SK-N-DZ (cell line): ENCODE data around the gene TPPP.
"Not testable (repeated sequence)": the region's sequence is repeated elsewhere in the genome, so short reads cannot be mapped to it uniquely, and the experiment has no call there.

Source experiments
- DNase-seq: peaks from one replicate; pipeline ENCODE4 v3.0.0-alpha.2; 2015; ENCODE audit warnings: low spot score

TPPP gene

DNA sequence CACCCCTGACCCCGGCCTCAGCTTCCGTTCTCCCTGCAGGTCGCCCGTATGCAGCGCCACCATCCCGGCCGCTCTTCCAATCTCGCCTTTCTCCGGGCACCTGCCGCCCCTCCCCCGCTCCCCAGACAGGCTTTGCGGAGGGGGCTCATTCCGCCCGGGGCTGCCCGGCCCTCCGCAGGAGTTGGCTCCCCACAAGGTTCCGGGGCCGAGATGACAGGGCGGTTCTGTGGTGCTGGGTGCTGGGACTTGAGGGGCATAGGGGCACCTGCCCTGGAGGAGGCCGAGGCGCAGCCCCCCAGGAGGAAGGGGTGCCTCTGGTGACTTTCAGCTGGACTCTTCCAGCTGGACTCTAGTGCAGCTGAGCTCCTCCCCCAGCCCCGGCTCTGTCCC lies 885 bp upstream of the TPPP start:
- not testable (repeated sequence) for DNase-seq

DNA sequence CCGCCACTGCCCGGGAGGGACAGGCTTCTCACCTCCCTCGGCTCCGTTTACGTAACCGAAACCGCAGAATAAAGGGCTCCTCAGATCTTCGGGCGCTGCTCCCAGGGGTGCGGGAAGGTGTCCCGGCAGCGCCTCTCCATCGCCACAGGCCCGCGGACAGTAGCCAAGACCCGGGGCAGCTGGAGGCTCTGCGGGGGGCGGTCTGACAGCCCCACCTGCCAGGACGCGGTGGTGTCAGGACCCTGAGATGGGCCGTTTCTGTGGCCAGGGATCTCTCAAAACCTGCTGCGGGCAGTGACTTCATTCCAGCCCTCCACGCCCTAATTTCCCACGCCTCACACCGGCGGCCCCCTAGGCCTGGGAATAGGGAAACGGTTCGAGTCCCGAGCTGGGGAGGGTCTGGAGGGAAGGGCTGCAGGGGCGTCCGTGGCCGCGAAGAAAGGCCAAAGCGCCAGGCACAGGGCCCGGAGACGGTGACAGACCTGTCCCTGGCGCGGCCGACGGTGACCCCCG lies 567 bp downstream of the TPPP start:
- not testable (repeated sequence) for DNase-seq

- DNase-seq, result no peak
Observed at GRCh38 chr5:691817-692528, 1.2 kb downstream of the TPPP start.

DNA sequence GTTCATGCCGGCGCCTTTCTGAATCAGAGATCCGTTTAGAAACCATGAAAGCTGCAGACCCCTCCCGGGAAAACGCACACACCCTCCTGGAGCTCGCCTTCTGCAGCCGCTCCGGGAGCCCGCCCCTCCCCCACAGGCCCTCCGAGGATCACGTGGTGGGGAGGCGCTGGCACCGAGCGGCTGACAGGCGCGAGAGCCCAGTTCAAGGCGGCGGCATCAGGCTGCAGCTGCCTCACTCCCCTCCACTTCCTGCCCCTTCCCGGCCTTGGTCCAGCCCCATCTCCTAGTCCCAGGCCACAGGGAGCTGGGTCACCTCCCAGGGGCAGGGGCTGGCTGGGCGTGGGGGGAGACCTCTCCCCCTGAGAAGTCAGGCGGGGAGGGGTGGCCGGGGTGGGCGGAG lies 2.1 kb downstream of the TPPP start:
- DNase-seq, result not testable (repeated sequence)

DNA sequence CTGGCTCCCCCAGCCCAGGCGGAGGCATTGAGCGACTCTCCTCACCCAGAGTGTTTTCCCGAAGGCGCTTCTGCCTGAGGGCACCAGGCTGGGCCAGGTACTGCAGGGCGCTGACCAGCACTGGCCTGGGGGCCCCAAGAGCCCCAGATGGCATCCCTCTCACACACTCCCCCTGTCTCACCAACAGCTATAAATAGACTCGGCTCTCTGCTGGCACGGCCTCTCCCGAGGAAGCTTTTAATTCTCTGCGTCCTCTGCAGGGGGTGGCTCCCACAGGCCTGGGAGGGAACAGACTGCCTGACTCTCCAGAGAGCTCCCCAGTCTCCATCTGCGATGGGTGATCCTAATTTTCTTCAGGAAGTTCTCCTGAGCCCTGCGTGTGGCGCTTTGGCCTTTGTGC lies 2.9 kb downstream of the TPPP start:
- not testable (repeated sequence) for DNase-seq

GRCh38 chr5:688348-689010 lies 4.7 kb downstream of the TPPP start:
- DNase-seq, result not testable (repeated sequence)

GRCh38 chr5:686936-687335 lies 6.2 kb downstream of the TPPP start:
- DNase-seq, result not testable (repeated sequence)

DNA sequence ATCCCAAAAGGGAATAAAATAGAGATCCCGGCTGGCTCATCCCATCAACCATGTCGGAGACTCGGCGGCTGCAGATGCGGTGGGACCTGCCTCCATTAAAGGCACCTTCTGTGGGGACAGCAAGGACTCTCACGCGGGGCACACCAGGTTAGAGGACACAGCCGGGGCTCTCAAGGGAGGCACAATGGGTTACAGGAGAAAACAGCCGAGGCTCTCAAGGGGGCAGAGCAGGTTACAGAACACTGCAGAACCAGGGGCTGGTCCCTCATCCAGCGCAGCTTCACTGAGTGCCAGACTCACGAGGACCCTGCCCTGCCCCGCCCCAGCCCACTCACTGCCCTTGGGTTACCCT lies 7.0 kb downstream of the TPPP start:
- not testable (repeated sequence) for DNase-seq

GRCh38 chr5:685262-686171 lies 7.6 kb downstream of the TPPP start:
- DNase-seq, result no peak

DNA sequence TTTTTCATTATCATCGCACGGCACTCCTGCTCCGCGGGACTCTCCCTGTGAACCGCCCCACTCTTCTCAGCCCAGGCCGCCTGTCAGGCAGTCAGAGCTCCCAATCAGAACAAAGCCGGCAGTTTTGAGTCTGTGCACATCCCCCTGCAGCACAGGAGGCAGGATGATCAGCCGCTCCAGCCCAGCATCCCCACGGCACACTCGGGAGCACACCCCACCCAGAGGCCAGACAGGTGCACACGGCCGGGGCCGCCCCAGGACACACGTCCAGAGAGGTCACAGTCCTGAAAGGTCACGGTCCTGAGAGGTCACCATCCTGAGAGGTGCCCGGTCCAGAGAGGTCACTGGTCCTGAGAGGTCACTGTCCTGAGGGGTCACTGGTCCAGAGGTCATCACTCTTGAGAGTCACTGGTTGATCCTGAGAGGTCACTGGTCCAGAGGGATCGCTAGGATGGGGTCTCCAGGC lies 8.4 kb downstream of the TPPP start:
- DNase-seq, result no peak

DNA sequence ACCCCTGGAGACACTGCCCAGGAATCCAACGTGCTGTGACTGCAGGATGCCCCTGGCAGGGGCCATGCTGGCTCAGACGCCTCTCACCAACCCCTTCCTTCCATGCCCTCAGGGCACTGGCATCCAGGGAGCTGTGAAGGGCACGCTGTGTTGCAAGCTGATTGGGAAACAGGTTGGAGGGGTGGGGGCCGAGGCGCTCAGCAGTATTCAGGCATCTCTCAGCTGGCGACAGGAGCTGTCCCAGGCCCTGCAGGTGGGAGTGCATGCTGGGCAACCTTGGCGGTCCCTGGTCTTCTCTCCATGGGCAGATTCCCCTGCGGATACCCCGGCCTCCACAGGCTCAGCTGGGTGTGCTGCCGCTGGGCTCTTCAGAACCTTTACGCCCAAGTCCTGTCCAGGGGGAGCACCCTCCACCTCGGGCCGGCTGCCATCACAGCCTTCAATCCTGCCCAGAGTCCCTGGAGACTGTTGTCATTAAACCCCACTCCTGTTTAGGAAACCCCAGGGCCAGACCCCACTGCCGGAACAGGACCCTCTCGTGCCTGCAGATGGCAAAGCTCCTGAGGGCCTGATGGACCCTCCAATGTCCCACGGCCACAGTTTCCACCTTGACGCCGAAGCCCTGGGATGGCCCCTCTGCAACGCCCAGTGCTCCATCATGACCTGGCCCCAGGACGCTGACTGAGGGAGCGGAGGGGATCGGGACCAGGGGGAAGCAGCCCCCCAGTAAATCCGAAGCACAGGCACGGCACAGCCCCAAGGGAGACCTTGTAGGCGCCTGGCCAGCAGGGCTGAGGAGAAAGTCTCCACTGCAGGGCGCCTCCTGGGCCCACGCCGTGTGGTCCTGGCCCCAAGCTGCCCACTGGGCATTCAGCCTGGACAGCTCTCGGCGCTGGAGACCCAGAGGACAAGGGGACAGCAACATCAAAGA lies 9.3 kb downstream of the TPPP start:
- no peak for DNase-seq

DNA sequence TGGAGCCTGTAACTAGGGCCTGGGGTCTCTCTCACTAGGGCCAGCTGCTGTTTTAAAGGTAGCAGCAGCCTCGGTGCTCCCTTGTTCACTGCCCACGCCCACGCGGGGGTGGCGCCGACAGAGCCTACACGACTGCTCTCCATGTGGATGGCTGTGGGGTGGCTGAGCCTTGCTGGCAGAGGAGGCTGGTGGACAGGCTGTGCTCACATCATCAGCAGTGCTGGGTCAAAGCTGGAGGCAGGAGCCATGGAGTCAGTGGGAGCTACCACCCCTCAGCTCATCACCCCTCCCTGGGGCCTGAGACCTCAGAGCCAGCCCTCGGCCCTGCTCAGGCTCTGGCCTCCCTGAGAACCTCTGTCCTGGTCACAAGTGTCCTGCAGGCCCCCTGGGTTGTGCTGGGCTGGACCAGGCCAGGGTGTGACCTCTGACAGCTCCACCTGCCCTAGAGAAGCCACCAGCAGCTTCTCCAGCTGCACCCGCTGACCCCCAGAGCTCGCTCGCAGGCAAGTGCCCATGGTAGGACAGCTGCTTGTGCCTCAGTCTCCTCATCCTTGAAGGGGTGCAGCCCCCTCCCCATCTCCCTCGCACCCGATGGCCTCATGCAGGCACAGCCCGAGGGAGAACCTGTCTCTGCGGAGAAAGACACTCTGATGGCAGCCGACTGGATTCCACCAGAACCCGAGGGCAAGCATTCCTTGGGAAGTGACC lies 10.3 kb downstream of the TPPP start:
- not testable (repeated sequence) for DNase-seq

- DNase-seq, result peak; percentile 72
Observed at GRCh38 chr5:682216-682615, 10.9 kb downstream of the TPPP start.

DNA sequence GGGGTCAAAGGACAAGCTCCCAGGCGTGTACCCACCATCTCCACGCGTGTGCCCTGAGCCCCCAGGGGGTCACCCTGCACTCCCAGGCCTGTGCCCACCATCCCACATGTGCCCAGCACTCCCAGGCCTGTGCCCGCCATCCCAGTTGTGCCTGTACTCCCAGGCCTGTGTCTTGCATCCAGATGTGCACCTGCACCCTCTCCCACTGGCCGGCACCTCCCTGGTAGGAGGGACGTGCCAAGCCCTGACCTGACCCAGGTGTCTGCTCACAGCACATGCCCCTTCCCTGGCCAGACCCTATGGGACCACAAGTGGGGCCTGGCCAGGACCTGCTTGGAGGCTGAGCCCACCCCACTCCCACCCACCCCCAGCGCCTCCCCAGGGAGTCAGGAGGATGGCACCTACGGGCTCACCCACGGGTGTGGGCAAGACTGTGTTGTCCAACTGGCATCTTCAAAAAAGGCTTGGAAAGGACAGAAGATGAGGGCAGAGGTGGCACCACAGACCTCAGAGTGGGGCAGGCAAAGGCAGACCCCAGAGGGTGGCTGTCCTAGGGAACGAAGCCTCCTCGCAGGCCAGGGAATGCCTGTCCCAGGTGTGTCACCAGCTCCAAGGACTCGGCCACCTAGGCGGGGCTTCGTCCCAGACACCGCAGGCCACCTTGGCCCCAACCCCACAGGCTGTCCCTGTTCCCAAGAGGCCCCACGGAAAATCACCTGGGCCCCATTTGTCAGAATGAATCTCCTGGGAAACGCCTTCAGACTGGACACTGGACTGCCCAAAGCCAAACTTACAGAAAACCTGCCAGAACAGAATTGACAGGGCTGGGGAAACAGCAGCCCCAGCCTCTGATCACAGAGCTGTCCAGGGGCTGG lies 11.6 kb downstream of the TPPP start:
- not testable (repeated sequence) for DNase-seq

DNA sequence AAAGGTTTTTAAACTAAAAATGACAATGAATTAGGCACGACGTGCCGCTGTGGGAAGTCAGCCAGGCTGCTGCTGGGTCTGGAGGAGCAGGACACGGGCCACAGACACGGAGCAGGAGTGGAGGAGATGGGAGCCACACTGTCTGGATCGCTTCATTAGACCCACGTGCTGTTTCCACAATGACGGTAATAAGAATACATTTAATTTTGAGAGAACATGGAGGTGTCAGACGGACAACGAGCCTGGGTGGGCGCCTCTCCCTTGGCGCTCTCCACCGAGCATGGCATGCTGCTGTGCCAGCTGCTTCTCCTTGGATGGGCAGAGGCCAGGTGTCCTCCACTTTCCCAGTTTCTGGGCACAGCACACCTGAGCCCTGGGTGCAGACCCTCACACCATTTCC lies 12.3 kb downstream of the TPPP start:
- not testable (repeated sequence) for DNase-seq

DNA sequence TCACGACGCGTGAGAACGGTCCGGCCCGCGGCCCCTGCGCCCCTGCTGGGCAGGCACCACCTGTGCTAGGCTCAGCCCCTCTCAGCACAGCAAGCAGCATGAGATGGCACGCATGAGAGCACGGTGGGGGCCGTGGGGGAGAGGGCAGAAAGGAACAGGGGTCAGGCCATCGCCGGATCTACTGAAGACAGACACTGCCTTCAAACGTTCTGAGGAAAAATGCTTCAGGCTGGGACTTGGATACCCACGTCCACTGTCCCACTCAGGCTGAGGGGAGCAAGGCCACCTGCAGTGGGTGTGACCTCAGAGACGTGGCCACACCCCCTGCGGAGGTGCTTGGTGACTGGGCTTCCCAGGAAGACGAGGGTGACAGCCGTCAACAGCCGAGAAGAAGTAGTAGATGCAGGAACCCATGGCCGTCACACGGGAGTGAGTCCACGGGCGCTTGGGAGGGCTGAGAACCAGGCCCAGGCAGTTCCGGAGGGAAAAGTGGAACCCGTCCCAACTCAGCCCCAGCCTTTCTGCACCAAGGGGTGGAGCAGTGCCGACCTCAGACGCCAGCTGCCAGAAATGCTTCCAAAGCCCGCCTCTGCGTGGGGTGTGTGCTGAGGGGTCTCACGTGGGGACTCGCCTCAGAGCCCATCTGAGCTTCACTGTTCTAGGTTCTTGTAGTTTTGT lies 12.9 kb downstream of the TPPP start:
- DNase-seq, result not testable (repeated sequence)

DNA sequence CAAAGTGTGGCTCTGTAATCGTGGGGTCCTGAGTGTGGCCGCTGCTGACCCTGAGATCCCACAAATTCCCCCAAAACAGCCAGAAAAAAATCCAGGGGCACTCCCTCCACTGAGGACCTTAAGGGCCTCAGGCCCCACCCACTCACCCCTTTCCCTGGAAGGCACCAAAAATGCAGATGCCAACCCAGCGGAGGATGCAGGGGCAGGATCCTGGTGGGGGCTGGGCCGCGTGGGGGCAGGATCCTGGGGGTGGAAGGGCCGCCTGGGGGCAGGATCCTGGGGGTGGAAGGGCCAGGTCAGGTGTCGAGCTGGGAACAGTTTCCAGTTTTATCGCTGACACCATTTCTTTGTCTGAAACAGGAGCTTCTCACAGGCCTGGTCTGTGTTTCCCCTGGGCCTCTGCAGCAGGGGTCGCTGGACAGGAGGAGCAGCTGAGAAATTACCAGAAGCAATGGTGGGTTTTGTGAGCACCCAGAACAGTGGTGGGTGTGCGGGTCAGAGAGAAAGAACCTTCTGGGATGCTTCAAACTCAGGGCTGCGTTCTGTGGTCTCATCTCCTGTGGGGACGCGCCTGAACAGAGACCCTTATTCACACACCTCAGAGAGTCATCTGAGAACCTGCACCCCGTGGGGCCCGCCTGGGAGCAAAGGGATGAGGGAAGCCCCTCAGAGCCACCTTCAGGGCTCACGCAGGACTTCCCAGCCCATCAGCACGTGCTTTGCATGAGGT lies 13.8 kb downstream of the TPPP start:
- not testable (repeated sequence) for DNase-seq

GRCh38 chr5:678521-678920 lies 14.6 kb downstream of the TPPP start:
- DNase-seq, result not testable (repeated sequence)
